Stimulated activated CD4-positive, alpha-beta T cell treated with anti-CD3 and anti-CD28 coated beads, Interleukin-2, amount 100 ng/mL, for 24 hours (primary cell): ENCODE data around the gene PCDH1.
"Not testable (repeated sequence)": the region's sequence is repeated elsewhere in the genome, so short reads cannot be mapped to it uniquely, and the experiment has no call there.

Source experiments
- DNase-seq, 2 donors: peaks; one replicate each; pipeline ENCODE4 v3.0.0-alpha.2; 2020

The PCDH1 gene

DNA sequence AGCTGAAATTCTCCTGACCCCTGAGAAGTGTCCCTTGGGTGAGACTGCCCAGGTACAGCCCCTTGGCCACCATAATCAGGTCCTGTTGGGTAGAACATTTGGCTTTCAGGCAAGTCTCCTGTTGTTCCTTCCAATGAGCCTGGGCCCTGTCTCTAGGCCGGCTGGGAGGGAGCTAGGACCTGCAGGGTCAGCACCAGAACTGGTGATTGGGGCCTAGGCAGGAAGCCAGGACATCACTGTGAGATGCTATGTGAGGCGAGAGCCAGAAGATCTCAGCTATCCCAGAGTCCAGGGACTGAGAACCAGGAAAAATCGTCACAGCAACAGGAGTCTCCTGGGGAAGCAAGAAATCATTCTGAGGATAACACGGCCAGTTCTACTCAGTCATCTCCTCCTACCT is 51.5 kb downstream of the PCDH1 start:
- DNase-seq, result no peak

DNA sequence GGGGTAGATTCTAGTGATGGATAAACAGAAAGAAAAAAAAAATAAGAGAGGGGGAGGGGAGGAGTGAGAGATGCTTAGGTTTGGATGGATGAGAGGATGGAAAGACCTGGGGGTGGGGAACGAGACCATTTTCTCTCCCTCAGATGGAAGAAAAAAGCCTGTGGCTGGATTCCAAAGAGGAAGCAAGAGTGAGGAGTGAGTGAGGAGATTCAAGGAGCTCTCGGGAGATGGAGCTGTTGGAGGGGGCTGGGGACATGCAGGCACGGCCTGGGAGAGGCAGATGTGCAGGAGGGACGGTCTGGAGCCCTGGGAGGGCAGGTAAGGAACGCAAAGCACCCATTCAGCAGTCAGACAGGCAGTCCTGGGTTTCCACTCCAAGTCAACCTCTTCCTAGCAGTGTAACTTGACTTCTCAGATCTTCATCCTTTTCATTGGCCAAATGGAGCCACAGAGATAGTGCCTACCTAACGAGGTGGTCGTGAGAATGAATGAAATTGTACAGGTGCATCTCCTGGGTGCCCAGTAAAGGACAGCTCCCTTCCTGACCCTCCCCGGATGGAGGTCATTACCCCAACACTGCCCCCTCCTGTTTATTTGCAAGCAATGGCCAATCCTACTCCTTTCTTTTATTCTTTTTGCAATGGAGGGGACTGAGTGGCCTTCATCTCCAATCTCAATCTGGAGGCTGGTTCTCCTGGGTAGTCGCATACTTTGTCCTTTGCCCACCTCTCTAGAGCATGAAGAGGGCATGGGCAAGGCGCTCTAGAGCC is 52.2 kb downstream of the PCDH1 start:
- no peak for DNase-seq

DNA sequence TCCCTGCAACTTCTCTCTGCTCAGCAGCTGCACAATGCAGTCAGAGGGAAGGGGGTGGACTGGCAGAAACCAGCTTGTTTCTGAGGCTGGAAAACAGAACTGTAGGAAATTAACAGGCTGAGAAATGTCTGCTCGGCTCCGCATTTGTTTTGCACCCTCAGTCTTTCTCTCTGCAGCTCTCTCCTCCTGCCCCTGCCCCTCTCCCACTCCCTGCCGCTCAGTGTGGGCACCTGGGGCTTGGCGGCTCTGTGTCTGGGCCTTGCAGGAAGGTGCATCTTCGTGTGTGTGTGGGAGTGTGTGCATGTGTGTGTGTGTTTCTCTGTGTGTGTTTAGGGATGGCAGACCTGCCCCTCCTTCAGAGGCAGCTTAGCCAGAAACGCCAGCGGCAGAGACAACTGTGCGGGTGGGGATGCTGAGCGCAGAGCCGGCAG is 53.0 kb downstream of the PCDH1 start:
- no peak for DNase-seq

DNA sequence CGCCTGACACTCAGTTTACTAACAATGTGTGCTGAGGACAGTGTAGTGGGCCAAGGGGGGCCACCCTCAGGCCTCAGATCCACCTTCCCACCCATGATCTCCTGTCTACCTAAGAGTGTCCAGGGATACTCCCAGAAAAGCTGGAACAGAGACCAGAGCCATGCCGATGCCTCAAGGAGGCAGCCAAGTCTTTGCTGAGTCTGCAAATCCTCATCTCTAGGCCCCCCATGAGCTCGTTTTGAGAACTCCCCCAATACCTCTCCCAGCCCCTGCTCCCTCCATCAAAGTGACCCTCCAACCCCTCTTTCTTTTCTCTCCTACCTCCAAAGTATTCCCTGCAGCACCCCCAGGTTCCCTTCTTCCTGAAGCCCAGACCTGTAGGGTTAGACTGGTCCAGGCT is 53.5 kb downstream of the PCDH1 start:
- no peak for DNase-seq

DNA sequence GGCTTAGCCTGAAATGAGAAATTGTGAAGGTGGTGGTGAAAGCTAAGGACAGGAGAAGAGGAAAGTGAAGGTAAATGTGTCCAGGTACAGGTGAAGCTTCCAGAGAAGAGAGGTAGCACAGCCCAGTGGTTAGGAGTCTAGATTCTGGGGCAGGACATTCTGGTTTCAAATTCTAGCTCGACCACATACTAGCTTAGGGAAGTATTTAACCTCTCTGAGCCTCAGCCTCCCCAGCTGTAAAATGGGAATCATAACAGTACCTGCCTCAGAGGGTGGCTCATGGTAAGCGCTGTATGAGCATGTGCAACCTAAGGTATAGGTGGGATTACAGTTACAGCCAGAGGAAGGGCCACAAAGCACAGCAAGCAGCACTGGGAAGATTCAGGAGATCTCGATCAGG is 55.2 kb downstream of the PCDH1 start:
- no peak for DNase-seq

DNA sequence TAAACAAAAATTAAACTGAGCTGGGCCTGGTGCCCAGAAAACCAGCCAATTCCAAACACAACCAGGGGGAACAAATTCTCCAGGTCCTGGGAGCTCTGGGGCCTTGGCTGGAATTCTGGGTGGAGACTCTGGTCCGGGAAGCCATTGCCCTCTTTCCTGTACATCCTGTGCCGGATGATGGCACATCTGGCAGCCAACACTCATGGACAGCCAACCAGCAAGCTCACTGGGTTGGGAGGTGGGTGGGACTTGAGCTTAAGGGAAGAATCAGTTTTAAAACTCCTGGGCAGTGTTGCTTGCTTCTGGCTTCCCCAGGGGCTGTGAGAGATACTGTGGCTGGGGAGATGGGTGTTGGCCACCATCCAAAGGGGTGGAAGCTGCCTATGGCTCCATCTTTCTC is 56.1 kb downstream of the PCDH1 start:
- DNase-seq, result no peak

DNA sequence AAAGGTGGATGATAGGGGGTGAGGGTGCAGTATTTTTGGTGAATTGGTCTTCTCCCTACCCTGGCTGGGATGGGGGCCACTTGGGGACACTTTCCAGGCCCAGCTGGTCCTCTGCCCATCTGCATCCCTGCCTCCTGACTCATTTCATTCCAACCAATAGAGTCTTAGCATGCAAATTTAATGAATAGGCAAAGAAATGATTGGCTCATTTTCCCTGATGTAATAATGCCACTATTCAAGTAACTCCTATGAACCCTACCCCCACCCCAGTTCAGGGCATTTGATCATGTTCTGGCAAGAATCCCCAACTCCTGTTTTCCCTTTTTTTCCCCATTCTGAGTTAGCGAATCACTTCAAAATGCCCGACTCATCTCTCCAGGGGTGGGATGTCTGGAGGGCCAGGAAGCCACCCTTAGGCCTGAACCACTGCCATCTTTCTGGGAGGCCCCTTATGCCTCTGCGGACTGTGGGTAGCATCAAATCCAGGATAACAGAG is 56.7 kb downstream of the PCDH1 start:
- no peak for DNase-seq

DNA sequence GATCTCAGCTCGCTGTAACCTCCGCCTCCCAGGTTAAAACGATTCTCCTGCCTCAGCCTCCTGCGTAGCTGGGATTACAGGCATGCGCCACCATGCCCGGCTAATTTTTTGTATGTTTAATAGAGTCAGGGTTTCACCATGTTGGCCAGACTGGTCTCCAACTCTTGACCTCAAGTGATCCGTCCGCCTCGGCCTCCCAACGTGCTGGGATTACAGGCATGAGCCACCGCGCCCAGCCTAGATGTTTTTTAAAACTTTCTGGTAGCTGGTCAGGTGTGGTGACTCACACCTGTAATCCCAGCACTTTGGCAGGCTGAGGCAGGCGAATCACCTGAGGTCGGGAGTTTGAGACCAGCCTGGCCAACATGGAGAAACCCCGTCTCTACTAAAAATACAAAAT is 57.5 kb downstream of the PCDH1 start:
- not testable (repeated sequence) for DNase-seq

DNA sequence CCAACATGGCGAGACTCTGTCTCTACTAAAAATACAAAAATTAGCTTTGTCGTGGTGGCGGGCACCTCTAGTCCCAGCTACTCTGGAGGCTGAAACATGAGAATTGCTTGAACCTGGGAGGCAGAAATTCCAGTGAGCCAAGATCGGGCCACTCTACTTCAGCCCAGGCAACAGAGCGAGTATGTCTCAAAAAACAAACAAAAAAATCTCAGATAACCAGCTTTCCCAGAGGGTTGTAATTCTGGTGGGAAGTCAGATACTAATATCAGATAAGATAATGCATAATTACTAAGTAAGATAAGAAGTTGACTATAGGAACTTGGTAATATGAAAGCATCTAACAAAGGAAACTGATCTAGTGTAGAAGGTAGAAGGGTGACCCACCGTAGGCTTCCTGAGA is 60.6 kb downstream of the PCDH1 start:
- DNase-seq, result no peak

DNA sequence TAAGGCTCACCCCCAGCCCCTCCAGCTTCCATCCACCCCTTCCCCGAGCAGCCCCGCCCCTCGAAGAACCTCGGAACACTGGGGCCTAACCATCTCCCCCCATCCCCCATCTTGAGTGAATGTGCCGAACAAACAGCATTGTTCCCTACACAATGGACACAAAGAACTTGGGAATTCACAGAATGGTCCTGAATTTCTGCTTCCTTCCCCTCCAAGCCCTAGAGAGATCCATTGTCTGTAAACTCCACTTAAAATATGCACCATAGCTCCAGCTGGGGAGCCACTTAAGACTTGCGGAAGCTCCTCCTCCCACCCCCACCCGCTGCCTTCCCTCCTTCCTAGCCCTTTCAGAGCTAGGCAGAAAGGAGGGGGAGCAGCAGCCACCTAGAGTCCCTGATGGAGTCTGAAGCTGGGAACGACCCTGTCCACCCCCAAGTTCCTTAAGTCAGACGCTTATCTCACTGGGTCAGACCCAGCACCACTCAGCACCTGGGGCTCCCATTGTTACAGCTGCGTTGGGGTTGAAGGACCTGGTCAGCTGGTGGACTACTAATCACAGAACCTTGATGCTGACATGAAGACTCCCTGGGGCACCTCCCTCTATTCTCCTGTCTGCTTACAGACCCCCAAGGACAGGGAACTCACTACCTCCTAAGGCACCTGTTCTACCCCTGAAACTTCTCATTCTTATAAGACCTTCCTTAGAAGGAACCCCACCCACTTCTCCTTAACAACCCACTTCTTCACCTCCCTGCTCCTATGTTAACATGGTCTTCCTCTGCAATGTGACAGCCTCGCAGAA is 61.4 kb downstream of the PCDH1 start:
- no peak for DNase-seq

DNA sequence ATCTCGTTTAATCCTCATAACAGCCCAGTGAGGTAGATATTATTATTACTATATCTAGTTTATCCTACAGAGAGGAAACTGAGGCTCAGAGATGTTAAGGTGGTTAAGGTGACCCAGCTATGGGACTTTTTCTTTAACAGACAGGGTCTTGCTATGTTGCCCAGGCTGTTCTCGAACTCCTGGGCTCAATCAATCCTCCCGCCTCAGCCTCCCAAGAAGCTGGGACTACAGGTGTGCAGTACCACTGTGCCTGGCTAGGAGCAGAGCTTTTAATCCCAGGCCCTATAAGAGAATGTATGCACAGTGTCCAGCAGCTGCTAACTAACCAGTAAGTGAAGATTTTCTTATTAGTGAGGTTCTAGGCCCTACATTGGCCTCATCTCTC is 62.4 kb downstream of the PCDH1 start:
- DNase-seq, result no peak

DNA sequence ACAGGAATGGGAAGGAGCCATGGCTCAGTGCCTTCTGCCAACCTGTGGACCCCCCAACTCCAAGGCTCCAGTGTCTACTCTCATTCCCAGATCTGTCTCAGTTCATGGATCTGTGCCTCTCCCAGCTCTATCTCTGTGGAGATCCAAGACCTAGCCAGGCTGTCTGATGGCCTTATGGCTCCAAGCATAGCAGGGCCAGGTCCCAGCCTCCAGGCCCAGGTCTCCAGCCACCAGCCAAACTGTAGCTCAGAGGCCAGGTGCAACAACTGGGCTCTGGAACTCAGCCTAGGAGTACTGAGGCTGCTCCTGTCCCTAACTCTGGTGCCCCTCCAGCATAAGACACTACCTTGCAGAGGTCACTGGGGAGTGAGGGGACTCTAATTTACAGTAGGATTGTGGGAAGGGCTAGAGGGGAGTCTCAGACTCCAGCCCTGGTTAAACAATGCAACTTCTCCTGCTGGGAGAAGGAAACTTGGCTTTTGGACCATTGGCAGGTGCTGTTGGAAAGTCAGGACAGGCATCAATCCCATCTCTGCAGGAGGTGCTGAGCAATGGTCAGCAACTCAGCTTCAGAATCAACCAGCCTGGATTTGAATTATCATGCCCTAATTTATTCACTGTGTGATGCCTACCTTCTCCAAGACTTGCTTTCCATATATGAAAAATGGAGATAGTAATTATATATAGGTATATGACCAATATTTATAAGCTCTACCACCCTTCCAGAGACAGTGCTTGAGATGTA is 63.0 kb downstream of the PCDH1 start:
- DNase-seq, result no peak

DNA sequence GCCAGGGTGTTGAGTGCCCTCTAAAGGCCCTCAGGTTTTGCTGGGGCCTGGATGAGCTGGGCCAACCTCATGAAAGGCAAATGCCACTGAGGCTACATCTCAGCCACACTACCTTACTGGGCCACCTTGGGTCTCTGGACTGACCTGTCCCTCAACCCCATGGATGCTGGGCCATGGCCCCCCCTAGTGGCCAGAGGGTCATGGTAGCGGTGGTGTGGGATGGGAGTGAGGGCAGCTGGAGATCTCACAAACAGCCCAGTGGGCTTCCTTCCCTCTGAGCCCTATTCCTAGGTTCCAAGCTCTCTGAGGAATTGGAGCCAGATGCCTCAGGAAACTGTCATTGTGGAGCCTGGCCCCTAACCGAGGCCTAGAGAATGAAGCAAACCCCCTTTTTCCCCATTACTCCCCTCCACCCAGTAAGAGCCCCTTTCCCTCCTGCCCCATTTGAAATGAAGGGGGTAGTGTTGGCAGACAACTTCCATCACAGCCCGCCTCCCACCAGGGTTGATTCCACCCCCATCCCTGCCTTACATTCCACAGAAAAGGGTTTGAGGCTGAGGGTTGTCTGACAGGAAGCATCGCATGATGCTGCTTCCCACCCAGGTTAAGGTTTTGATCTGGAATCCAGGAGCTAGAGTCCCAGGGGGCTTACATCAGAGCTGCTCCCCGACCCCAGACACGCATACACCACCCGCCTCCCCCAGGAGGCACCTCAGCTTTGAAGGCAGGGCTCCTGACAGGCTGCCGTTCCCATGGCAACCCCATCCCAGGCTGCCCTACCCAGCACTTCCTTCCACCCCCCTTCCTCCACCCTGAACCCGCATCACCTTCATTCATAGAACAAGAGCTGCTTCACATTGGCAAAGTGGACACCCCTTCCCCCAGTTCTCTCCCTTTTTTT is 63.9 kb downstream of the PCDH1 start:
- DNase-seq, result peak; percentile 54 to 64

DNA sequence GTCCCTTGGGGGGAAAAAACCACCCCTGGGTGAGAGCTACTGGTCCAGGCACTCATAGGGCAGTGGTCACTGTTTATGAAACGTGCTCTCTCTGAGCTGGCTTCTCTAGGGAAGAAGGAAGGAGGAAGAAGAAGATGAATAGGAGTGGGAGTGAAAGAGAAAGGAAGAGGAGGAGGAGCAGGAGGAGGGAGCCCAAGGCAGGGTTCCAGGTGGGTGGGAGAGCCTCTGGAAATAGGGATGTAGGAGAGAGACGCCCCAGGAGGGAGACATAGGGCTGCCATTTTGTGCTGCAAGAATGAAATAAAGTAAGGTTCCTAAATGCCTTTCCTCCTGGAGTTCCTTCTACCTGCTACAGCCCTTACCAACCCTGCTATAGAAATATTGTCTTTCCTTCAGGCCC is 65.7 kb downstream of the PCDH1 start:
- DNase-seq, result no peak

DNA sequence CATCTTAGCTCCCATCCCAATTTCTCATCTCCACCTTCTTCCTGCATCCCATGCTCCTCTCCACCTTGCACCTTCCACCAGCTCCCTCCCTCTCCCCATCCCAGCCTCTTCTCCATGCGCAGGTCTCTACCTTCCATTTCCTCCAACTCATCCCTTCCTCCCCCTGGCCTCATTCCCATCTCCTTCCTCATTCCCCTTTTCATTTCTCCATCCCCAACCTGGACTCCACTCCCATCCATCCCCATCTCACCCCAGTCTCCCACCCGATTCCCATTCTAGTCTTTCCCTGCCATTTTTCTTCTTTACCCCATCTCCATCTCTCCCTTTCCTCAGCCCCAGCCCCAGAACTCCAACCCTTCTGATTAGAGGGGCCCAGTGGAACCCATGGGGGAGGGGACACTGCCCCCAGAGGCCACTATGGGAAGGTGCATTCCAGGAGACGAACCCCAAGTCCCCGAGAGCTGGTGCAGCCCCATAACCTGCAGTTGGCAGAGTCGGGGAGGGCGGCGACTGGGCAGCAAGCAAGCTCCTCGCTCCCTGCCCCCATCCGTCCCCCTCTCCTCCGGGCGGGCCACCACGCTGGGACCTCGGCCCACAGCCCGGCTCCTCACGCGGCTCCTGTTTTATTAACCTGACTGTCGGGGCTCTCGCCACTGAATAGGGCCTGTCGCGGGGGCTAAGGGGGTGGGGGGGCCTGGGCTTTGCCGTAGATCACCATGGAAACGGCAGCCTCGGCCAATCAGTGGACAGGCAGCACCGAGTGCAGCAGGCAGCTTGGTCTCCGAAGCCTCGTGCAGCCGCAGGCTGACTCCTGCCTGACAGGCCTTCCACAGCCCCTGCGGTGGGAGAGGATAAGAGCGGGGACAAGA is 66.7 kb downstream of the PCDH1 start:
- DNase-seq, result peak; percentile 19 to 31

DNA sequence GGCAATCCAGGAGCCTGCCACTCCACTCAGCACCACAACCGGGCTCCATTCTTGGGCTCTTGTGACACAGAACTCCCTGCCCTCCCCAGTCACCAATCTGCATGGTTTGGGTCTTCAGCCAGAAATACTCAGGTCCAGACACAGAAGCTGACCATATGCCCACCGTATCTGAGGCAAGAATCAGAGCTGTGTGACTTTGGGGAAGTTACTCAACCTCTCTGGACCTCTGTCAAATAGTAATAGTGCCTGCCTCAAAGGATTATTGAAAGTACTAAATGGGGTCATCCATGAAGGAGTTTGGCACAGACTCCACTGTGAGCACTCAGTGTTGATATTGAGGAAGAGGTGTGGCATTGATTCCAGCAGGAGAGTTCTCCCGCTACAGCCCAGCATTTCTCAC is 67.5 kb downstream of the PCDH1 start:
- no peak for DNase-seq

DNA sequence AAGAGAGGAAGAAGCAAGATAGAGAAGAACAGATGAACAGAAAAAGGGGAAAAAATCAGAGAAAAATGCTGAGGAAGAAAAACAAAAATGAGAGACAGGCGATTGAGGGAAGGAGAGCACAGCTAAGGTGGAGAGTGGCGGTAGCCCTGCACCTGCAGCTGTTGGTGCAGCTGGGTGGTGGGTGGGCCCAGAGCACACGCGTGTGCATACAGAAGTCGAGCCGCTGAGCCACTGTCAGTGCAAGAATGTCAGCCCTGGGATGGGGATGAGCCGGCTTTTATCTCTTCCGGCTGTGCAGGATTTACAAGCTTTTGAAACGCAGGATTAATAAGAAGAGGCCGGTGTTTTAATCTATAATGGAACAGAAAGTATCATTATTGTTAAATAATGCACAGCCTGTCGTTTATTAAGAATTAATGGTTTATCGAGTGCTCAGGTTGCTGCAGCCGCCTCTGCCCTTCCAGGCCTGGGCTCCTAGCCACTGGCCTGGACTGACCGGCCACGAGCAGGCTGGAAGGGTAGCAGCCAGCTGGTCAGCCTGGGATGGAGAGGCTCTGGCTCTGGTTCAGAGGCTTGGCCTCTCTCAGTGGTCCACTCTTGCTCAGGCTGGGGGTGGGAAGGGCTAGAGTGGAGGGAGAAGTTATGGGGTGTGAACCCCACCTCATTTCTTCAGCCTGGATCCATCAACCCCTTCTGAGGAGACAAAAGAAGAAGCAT is 68.7 kb downstream of the PCDH1 start:
- DNase-seq, result no peak

DNA sequence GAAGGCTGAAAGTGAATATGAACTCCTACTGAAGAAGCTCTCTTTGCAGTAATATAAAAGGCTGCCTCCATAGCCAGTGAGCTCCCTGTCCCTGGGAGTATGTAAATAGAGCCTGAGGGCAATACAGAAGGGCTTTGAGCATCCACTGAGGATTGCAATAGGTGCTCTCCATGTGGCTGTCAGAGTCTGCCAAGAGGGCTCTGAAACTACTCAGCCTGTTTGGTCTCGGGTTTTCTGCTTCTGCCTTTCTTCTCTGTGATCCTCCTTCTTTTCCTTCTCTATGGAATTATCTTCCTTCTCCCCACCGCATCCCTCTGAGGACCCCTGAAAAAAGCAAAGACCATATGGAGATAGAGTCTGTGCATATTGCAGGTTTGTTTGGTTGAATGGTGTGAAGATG is 69.4 kb downstream of the PCDH1 start:
- DNase-seq, result no peak

DNA sequence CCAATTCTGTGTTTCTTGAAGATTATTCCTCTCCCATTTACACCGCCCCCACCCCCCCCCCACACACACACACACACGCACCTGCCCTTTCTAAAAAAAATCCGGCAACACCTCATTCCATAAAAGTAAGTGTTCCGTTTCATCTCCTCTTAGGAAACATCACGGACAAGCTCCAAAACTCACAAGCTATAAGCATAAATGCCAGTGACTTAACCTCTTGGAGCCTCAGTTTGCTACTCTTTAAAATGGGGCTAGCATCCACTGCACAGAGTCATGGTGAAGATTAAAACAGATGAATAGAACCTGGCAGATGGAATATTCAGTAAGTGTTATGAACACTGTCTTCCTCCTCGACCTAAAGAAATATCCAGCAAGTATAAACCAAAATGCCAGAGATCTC is 70.5 kb downstream of the PCDH1 start:
- no peak for DNase-seq

DNA sequence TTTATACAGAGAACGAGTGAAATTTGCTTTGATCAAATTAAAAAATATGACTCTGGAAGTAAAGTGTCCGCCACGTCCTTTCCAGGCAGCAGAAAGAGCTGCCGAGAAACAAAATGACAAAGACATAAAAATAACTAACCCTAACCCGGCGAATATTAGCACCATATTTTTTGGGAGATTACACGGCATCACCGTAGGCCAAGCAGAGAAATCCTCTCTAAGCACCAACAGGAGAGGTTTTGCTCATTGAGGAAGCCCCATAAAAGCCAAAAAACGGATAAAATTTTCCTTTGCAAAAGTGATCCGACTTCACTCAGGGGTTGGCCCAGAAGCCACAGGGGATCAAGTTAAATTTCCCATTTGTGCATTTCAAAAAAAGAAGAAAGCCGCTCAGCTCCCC is 70.9 kb downstream of the PCDH1 start:
- DNase-seq, result no peak

DNA sequence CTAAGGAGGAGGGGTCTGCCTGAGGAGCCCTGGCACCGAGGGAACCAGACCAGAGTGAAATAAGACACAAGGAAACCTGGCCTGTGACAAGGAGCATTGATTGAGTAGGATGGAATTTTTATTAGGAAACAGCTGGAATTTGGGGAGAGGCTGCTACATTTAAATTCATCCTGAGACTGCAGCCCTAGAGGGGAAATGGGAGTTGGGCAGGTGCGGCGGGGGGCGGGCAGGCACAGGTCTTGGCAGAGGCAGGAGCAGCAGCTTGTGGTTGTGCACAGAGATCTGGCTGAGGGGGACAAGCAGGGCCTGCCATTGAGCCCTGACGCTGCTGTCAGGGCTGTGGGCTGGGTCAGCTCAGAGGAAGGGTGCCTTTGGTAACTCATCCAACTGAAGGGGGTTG is 71.6 kb downstream of the PCDH1 start:
- DNase-seq, result no peak
